Activated CD4-positive, CD25-positive, alpha-beta regulatory T cell (primary cell): ENCODE measurements around the gene CRYAB.

Source experiments
- DNase-seq, 4 experiments: peaks; one replicate each; lab custom pipeline; 2025; lab: John Stamatoyannopoulos, UW

Gene CRYAB, protein sequence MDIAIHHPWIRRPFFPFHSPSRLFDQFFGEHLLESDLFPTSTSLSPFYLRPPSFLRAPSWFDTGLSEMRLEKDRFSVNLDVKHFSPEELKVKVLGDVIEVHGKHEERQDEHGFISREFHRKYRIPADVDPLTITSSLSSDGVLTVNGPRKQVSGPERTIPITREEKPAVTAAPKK

DNA sequence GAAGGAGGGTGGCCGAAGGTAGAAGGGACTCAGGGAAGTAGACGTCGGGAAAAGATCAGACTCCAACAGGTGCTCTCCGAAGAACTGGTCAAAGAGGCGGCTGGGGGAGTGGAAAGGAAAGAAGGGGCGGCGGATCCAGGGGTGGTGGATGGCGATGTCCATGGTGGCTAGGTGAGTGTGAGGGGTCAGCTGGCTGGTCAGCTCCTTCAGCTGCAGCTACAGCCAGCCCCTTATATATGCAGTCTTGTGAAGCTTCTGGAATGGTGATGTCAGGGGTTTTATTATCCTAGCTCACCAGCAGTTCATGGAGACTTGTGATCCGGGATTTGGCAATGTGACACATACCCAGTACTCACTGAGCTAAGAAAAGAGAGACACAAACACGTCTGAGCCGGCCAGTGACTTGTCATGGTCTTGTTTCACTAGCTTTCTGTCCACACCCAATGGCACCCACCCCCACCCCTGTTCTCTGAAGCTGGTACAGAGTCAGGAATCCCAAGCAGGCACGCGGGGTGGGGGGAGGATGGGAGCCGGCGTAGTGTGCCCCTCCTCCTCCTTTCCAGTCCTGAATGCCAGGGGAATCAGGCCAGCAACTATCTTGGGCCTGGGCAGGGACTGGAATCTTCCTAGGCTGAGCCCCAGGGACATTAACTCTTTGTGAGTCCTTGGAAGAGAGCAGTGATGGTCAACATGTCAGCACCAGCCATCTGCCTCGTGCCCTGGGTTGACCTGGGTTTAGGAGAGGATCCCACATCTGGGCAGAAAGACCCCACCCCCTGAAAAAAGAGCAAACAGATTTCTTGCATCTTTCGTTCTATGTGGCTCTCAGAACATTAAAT, at the start of gene CRYAB:
TSS of gene CRYAB (minus strand) at position 208 of the 839 bp plus-strand sequence. CDS start at position 162, 46 bp downstream.
- DNase-seq, result no peak

GRCh38 chr11:111960916-111961315, 49.3 kb upstream of the CRYAB start:
- DNase-seq, result no peak

- no peak for DNase-seq
Measured at GRCh38 chr11:111957663-111958444, 46.3 kb upstream of the CRYAB start.

GRCh38 chr11:111954154-111954553, 42.6 kb upstream of the CRYAB start:
- DNase-seq, result no peak

DNA sequence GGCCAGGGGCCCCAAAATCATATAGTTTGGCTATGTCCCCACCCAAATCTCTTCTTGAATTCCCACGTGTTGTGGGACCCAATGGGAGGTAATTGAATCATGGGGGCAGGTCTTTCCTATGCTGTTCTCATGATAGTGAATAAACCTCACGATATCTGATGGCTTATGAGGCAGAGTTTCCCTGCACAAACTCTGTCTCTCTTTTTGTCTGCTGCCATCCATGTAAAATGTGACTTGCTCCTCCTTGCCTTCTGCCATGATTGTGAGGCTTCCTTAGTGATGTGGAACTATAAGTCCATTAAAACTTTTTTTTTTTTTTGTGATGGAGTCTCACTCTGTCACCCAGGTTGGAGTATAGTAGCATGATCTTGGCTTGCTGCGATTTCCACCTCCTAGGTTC, 40.0 kb upstream of the CRYAB start:
- DNase-seq, result no peak

- DNase-seq, result no peak
Measured at GRCh38 chr11:111949519-111950426, 38.2 kb upstream of the CRYAB start.

DNA sequence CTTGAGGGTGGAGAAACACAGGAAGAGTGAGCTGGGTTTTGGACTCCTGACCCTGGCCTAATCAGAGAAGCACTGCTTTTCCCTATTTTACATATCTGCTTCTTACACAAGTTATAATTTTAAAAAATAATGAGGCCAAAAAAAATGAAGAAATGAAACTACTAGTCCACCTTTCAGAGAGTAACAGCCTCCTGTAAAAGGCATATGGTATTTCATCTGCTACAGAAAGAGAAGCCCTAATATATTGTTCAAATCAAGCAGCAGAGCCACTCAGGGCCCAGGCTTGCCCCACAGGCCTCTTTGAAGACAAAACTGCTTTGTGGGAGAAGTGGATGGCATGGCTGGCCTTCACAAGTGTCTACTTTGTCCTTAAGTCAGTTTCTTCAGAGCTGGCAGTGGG, 35.6 kb upstream of the CRYAB start:
- no peak for DNase-seq

- DNase-seq, result no peak
Measured at GRCh38 chr11:111946499-111946898, 34.9 kb upstream of the CRYAB start.

DNA sequence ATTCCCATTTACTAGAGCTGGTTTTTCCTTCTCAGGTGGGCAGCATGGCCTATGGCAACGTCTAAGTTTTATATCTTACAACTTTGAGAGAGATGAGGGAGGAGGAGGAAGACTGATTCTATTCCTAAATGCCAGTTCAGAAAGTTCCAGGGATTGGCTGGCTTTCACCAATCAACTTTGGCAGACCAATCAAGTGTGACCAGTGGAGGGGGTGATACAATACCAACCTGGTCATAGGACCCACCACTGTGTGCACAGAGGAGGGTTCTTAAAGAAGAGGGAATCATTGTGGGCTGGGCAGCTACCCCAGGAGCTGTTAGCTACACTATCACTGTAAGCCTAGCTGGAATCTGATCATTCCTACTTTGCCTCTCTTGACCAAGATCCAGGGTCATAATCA, 33.6 kb upstream of the CRYAB start:
- no peak for DNase-seq

GRCh38 chr11:111944651-111945051, 33.1 kb upstream of the CRYAB start:
- no peak for DNase-seq

GRCh38 chr11:111944139-111944538, 32.6 kb upstream of the CRYAB start:
- no peak for DNase-seq

- DNase-seq, result no peak
Measured at GRCh38 chr11:111942829-111943228, 31.3 kb upstream of the CRYAB start.

DNA sequence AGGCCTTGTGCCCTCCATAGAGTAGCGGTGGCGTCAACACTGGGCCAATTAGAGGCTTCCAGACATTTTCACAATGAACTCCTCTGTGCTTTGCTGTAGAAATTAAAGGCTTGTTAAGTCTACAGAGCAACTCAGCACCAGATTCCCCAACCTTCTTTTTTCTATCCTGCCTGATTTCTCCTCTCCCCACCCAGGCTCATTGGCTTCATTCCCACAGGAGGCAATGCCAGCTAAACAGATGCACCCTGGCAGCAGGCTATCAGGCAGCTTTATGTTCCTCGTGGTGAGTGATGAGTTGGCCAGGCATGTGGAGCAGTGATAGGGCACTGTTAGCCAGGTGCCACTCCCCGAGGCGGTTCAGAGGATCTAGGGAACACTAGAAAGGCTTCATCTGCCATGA, 30.4 kb upstream of the CRYAB start:
- no peak for DNase-seq

GRCh38 chr11:111939836-111940604, 28.4 kb upstream of the CRYAB start:
- no peak for DNase-seq

DNA sequence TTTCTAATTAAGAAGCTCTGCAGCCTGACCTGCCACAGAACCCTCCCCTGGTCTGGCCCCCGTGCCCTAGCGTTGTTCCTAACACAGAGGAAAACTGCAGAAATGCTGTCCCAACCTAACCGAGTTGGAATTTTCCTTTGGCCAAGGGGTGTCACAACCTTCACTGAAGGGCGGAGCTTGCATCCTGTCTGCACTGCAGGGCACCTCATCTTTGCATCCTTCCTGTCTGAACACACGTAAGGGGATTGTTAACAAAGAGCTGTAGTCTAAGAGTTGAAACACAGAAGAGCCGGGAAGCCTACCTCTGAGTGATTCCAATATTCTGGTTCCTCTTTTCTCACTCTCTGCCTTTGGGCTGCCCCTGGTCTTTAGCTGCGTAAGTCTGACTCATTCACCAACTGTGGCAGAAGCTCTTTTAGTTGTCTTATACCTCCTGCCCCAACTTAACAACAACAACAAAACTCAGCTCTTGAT, 27.2 kb upstream of the CRYAB start:
- DNase-seq, result no peak

DNA sequence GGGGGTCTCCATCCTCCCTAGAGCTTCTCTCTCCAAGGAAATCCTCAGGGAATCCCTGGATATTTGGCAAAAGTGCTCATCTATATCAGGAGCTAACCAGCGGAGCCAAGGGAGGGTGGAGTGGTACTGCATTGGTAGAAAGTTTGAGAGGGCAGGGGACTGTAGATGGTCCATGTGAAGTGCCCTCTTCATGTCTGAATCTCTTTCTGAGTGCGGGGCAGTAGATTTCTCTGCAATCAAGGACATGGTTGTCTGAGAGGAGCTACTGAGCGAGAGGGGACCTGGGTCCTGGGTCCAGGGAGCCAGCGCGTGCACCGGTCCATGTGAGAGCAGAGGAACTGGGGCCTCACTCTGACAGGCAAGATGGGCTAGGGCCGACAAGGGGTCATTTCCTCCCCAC, 26.3 kb upstream of the CRYAB start:
- no peak for DNase-seq

DNA sequence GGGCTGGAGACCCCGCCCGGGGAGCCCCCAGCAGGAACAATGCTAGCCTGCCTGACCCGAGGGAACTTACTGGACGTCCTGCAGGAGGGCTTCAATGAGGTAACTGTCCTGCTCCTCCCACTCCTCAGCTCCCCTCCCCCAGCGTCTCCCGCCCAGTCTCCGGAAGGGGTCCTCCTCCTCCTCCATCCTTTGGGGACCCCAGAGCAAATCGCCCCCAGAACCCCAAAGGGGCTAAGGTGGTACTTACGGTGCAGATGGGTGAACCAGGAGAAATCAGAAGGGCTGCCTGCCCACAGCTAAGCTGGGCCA, 25.8 kb upstream of the CRYAB start:
- no peak for DNase-seq

DNA sequence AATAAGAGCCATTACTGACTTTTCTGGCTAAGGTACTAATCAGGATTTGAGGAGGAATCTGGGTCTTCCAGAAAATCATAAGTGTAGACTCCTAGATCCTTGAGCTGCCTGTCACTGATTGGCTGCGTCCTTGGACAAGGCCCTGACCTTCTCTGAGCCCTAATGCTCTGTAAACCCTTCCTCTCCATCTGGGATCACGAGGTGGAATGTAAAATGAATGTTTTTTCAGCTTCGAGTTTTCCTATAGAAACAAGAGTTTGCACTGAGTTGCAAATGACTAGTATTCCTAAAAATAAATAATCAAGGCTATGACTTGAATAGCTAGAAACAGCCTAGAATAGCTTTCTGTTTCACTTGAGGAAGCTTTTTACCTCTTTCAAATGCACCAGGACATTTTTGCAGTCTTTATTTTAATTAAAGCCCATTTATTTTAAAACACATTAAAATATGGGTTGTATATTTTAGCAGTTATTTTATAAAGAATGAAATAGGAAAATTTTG, 24.5 kb upstream of the CRYAB start:
- DNase-seq, result no peak

DNA sequence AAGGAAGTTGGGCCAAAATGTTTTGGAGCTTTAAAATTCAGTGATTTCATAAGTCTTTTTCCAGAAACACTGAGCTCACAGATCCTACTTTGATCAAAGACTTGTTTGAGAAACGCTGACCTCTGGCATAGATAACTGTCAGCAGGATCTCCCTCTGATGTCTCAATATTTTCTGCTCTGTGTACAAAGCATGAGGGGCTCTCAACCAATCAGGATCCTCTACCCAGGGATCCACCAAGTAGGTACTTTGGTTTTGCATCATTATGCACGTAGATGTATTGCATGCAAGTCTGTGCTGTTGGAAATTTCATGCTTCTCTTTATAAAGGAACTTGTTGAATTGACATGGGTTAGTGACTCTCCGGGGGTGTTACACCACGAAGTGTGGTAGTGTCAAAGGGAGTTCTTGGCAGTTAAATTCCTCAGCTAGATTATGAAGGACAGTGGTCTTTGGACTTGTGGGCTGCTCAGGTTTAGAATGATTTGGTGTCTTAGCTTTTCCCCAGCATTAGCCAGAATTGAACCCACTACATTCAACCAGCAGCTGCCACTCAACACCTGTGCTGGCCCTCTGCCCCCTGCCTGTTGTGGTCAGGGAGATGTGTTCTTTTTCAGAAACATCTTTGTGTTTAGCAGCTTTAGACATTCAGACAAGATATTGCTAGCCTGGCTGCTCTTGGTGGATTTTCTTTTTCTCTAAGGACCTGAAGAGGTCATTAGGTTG, 23.9 kb upstream of the CRYAB start:
- DNase-seq, result no peak

DNA sequence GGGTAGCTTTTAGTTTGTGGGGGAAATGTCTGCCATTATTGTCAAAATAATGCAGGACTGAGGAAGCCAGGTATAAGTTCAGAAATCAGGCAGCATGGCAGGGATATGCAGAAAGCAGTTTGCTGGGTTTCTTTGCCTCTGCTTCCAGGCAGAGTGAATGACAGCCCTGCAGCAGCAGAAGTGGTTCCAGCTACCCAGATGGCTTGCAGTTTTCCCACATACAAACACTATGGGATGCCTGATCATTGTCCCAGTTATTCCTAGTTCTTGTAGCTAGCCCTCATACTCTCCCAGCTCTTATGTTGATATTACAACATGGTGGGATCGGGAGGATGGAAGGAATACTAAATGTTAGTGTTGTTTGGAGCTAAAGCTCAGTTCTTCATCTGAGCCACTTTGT, 22.7 kb upstream of the CRYAB start:
- no peak for DNase-seq
